EH (cell line): Measurements from ENCODE around the gene SNAP25.

Experiments
- DNase-seq: peaks from one replicate; pipeline ENCODE4 v3.0.0-alpha.2; 2015; ENCODE audit warnings: low read depth

Gene SNAP25

DNA sequence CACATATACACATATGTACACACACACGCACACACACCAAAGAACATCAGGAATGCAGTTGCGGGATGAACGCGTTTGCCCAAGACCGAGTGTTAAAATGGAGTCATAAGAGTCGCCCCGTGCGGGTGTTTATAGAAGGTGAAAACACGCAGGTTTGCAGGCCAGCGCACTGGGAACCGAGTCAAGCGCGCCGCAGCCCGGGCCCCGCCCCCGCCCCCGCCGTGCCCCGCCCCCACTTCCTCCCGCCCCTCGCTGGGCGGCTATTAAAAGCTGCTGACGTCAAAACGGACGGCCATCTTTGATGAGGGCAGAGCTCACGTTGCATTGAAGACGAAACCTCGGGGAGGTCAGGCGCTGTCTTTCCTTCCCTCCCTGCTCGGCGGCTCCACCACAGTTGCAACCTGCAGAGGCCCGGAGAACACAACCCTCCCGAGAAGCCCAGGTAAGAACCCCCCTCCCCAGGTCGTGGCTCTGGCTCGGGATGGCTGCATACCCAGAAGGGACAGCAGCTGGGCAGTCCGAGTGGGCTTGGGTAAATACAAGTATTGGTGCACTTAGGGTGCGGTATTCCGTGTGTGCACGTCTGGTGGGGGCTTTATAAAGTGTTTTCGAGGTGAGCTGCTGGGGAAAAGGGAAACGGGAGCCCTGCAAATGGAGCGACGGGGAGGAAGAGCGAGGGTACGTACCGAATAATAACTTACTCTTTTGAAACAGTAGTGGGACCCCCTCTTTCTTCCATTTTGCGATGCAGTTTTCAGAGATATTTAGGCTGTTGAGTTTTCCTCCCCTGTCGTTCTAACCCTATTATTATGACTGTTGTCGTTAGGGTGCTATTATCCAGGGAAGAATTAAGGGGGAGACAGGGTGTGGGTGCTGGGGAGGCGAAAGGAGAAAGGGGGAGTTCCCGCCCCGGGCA is at the start of gene SNAP25:
Gene SNAP25, plus strand, starts transcription at position 295 of the 916 bp plus-strand sequence. CDS start 56,662 bp downstream, outside the sequence.
- peak; percentile 62 for DNase-seq

DNA sequence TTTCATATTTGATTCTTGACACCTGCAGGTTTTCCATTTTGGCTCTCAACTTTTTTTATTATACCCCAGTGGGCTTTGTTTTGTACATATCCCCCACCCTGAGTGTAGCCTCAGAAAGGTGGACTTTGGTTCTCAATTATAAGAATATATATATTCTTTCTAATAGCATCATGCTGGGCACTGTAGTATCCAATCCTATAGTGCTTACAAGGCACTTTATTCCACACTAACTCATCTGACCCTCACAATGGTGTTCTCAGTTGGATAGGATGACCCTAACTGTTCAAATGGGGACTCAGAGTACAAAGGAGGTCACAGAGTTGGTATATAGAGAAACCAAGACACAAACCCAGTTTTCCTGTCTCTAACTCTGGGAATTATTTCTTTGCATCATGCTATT is 48.9 kb upstream of the SNAP25 start:
- no peak for DNase-seq

DNA sequence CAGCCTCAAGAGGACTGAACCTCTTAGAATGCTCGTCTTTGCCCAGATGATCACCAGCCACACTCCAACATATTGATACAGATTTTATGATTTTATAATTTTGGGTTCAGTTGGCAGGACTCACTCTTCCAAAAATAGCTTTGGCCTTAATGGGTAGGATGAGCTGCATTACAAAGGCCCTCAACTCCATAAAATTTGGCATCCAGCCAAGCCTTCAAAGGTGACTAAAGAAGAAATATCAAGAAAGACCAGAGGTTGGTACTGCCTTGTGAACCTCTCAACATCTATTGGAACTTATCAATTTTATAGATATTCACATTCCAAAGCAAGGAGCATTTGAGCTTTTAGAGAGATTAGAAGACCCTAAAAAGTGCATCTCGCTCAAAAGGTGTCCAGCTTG is 48.4 kb upstream of the SNAP25 start:
- DNase-seq = no peak

DNA sequence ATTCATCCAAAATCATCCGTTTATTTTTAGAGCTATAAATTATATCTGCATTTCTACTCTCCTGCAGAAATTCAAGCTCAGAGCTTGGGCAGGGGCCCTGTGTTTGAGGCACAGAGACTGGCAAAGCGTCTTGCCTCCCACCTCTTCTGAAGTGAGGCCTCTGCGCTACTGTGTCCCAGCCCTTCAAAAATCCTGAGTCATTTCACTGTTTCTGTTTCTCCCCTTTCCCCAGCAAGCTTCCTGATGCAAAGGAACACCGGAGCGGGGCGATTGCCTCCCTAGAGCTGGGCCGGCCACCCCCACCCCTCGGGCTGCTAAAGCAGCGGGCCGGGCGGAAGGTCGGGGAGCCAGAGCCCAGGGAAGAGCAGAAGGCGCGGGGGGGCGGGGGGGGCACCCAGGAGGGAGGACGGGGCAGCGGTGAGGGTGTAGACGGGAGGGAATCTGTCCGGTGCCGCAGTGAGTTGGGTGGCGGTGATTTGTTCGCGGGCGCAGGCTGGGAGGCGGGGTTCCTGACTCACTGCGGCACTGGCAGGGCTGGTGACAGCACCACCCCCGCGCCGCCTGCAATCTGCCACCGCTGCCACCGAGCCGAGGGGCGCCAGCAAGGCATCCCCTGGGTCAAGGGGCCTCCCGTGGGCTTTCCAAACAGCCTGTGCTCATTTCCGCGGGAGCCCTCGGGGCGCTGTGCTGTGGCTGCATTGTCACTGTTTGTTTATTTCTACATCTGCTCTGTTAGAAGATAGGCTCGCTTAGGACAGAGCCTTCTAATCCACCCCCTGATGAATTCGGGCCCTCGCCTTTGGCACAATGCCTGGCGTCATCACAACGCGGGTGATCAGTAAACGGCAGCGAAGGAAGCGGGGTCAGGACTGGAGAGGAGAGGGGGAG is 46.5 kb upstream of the SNAP25 start:
- DNase-seq = peak; percentile 38

DNA sequence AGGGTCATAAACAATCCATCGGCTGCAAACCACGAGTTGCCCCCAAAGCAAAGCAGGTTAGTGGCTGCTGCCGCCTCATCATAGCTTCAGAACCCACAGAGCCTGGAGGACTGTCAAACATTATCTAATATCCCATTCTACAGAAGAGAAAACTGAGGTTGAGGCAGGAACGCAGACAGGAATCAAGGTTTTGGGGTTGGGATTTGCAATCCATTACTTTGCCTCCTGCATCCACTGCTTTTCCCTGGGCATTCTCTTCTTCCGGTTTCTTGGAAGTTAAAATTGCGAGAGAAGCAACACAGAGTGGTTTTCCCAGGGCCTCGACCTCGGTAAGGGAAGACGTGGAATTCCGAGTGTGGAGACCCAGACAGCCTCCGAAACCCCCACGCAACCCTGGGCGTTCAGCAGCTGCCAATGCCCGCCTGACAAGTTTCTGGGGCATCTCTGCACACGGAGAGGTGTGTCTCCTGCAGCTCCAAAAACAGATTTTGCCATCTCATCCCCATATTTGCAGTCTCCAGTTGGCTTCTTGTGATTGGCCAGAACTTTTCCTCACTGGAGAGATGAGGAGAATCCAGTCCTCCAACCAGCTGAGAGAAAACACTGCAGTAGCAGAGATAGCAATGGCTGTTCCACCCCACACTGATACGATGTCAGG is 45.5 kb upstream of the SNAP25 start:
- DNase-seq = no peak

DNA sequence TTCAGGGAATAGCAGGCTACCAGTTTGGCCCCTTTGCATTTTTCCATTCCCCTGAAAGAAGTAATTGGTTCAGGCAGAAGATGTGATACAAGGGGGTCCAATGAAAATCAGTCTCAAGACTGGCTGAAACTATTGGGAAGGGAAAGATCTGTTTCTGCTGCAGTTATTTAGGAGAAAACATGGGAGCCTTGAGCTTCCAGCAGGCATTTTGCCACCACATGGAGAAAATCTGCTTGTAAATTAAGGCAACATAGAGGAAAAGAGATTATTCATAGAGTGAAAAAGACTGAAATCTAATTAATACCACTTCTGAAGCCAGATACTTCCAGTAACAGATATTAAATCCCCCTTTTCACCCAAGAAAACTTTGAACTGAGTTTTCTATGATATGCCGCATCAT is 44.2 kb upstream of the SNAP25 start:
- no peak for DNase-seq

DNA sequence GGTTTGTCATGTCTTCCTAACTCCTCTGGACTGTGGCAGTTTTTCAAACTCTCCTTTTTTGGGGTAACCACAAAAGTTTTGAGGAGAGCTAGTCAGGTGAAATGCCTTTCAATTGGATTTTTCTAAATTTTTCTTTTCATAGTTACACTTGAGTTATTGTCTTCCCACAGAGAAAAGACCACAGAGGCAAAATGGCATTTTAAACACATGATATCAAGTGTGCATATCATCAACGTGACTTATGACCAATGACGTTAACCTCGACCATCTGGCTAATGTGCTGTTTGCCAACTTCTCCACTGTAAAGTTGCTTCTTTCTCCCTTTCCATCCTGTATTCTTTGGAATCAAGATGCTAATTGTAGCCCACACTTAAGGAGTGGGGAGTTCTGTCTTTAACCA is 41.3 kb upstream of the SNAP25 start:
- DNase-seq = no peak

DNA sequence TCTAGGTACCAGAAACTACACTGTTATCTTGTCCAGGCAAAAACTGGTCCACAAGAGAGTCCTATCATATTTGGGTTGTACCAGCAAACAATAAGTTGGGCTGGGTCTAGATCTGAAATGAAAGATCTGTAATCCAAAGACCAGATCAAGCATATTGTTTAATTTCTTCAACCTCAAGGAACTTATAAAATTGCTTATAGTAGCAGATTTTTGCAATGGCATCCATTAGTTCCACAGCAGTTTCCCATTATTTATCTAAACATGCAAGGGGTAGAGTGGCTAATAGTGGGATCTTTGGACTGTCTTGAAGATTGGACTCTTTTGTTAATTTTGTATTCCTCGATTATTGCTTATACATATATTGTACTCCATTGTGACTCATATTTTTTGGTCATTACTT is 40.5 kb upstream of the SNAP25 start:
- no peak for DNase-seq

DNA sequence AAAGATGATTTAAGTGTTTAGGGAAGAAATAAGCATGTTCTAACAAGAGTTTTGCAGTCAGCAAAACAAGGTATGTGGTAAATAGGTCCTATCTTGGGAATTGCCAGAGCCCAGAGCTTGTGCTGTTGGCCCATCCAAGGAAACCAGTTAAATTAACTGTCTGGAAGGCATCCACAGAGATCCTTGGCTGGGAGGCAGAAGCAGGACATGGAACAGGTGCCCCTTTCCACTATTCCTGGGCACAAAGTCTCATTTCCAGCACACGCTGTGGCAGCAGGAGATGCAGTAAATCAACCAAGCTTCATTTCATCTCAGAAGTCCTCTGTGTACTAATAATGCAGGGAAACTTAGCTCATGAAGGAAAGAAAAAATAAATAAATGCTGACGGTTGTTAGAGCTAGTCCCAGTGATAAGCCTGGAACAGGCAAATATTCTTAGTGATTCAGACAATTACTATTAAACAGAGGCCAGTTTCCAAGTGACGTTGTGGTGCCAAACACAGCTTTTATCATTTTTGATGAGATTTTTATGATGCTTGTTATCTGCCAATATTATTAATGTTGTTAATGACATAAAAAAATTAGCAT is 39.8 kb upstream of the SNAP25 start:
- no peak for DNase-seq

DNA sequence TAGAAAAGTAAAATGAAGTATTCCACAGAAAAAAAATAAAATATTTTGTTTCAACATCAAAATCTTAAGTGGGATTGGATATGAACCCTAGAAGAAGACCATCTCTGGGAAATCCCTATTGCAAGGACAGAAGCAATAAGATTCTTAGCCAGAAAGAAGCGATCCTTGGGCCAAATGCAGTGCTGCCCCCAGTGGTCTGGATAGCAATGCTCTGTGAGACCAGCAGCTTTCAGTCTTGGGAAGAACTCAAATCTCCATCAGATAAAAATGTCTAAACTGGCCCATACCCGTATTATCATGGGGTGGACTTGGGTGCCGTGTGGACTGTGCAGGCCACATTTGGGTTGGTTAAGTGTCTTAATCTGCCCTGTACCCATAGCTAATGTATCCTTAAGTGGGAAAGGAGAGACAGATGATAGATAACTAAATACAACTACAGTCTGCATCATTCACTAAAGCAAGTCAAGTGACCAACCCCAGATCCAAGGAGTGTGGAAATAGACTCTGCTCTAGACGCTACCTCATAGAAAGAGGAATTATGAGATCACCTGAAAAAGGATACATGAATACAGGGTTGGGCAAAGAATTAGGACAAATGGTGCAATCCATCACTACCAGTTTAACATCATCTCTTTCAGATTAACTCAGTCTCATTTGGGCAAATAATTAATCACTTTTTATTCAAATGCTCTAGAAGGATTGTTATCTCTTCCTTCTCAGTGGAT is 38.9 kb upstream of the SNAP25 start:
- DNase-seq = peak; percentile 4

DNA sequence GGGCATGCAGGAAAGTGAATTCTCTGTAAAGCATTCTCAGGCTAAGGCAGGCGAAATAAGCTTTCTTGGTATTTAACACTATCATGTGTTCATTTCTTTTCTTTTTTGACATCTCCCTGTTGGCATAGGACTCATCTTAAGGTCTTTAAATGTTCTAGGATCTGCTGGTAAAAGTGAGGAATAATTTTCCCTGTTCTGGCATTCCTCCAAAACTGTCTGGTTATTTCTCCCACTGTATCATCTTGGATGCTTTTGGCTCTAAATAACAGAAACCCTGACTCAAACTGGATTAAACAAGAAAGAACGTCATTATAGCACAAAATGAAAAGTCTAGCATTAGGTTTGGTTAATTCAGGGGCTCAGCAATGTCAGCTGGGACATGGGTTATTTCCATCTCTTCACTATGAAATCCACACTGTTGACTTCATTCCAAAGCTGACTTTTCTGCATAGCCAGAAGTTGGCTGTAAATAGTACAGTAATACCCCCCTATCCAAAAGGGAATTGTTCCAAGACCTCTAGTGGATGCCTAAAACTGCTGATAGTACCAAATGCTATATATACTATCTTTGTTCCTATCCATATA is 37.9 kb upstream of the SNAP25 start:
- DNase-seq = no peak

DNA sequence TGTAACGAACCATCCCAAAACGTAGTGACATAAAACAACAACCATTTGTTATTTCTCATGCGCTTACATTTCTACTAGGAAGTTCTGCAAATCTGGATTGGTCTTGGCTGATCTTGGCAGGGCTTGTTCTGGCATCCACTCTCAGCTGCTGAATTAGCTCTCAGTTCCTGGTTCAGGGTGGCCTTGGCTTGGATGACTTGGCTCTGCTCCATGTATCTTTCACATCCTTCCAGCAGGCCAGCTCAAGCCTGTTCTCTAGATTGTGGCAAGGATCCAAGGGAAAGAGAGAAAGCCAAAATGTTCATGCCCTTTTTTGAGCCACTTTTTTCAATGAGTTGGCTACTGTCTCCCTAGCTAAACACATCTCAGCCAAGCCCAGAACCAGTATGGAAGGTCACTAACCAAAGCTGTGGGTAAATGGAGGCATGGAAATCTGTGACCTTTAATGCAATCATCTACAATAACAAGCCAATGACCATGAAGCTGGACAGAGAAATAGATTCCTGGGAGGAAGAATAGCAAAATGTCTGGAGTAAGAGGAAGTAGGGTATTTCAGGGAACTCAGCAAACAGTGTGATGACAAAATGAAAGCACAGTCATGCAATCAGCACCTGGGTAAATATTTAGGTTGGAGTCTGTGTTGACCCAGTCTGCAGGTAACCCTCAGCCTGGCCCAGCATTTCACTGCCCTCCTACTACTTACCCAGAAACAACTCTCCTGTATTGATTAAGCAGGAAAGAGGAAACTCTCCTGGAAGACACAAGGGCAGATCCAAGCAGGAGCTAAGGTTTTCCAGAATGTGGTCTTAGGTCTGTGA is 32.7 kb upstream of the SNAP25 start:
- no peak for DNase-seq

DNA sequence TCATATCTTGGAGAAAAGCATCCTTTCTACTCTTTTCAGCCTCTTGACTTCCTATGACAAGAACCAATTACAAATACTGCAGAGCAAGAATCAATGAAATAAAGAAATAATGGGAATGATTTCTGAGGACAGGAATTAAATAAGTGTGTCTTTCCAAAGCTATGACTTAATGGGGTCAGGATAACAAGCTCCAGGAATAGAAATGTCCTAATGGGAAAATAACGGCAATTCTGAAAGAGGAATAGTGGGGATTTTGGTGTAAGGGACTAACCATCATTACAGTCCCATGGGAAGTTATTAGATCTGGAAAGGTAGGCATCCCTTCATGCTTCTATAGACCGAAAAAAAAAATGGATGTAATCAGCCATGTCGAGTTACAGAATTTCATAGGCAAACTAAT is 28.2 kb upstream of the SNAP25 start:
- DNase-seq = no peak

DNA sequence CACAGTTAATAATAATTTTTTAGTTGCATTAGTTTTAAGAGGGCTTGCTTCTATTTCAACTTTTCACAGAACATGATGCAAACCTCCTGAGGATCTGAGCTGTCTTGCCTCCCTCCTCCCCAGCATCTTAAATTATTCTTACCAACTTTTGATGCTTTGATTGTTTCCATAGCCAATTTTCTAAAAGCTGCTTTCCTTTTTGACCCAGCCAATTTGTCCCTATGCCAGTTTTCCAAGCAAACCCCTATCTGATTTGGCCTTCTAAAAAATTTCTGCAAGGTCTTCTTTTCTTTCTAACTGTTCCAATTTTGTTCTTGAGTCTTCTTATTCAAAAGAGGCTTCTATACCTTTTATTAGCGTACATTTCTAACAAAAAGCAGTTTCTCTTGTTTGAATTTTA is 26.5 kb upstream of the SNAP25 start:
- DNase-seq = no peak

DNA sequence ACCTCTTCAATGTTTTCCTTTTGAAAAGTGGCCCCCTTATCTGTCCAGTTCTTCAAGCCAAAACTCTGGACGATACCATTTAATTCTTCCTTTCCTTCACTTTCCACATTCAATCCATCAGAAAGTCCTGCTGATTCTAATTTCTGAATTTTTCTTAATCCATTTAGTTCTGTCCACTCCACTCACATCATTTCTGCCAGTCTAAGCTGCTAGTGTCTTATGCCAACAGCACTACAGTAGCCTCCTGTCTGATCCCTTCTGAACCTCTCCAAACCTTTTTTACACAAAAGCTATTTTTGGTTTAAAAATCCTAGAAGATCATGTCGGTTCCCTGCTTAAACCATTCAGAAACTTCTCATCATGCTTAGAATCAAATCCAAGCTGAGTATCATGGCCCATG is 24.5 kb upstream of the SNAP25 start:
- DNase-seq = no peak

DNA sequence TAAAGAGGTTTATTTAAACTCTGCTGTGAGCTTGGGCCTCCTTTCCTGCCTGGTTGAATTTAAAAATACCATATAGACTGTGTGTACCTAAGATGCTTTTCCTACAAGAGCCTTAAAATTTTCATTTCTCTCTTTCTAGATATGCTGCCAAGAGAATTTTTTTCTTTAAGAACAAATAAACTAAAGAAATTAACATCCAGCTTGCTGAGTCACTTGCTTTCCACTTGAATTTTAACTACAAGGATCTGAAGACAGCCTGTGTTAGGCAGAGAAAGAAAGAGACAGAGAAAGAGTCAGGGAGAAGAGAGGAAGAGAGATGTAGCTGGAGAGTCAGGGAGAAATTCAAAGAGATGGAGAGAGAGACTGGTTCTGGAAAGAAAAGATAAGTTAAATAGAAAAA is 18.3 kb upstream of the SNAP25 start:
- no peak for DNase-seq

DNA sequence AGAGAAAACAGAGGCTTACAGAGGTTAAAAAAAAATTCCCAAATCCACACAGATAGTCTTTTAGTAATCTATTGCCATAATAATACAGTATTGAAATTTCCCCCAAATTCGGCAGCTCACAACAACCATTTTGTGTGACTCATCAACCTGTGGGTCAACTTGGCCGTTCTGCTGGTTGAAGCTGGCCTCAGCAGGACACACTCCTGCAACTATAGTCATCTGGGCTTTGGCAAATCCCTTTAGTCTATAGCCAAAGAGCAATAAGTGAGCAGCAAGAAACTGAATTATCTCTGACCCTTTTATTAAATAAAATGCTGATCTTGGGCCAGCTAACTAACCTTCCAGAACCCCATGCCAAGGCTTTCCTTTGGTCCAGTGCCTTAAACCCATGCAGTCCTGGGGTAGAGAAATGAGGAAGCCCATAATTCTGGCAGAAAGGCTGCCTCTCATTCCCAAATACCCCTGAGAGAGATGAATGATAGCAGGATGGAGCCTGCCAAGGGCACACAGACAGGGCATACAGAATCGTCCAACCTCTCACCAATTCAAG is 17.2 kb upstream of the SNAP25 start:
- DNase-seq = no peak

DNA sequence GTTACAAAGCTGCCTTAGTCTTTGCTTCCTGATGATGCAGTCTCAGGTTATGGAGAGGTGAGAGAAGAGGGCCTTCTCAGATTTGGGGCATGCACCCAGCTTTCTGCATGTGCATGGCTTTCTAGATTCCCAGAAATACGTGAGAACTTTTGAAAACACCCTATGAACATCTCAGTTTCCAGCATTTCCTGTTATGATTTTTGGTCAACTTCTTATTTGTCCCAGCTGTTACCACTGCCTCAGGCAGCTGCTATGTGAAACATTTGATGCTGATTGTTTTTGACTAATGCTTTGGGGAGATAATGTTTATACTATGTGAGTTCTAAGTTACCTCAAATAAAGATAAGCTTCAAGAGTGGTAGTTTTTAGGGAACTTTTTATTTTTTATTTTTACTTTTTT is 9.5 kb upstream of the SNAP25 start:
- no peak for DNase-seq

DNA sequence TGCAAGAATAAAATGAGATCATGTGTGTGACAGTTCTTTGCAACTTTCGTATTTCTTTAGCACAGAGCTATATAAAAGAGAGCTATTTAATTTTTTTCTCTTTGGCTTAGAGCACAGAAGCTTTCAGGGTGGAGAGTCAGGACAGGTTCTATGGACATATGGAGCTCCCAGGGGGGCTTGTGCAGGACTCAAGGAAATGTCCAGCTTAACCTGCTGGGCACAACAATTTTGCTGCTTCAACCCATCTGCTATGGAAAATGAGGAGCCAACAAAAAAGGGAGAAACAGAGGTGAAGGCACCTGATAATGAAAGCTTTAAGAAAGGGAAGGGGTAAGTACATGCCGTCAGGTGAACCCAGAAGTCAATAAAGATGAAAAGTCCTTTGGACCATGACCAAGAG is 5.1 kb upstream of the SNAP25 start:
- DNase-seq = no peak
